NCI-H774 (cell line): ENCODE results near the gene GRIA1.

Source experiments
- DNase-seq: peaks from one replicate; lab custom pipeline; 2025; lab: John Stamatoyannopoulos, UW

GRIA1 gene

GRCh38 chr5:153780876-153781705, 290.6 kb downstream of the GRIA1 start:
- DNase-seq = no peak

- no peak for DNase-seq
Observed at GRCh38 chr5:153782589-153783361, 292.3 kb downstream of the GRIA1 start.

DNA sequence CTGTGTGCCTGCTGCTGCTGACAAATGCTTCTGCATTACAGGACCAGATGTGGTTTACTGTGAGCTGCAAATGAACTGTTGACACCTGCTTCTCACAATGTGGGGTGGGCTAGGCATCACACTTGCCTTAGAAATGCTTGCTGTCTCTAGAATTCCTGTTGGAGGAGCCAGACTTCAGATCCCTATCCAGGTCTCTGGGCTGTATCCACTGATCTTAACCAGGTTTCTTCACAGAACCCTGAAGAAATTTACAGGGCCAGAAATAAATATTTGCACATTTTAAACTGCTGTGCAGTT, 292.8 kb downstream of the GRIA1 start:
- no peak for DNase-seq

DNA sequence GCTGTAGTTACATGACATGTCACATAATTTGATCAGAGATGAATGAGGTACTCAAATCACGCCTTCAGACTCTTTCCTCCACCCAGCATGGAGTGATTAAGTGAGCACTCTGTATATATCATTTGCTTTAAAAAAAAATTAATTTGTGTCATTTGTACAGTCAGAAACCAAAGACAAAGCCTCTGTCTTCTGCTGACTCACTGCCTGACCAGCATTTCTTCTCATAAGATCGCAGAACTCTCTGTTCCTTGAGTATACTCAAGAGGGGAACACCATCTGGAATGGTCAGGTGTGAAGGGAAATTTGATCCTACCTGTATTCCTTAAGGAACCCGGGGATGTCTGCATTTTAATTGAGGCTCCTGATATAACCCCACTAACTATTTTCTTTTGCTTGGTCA, 293.8 kb downstream of the GRIA1 start:
- DNase-seq = no peak

DNA sequence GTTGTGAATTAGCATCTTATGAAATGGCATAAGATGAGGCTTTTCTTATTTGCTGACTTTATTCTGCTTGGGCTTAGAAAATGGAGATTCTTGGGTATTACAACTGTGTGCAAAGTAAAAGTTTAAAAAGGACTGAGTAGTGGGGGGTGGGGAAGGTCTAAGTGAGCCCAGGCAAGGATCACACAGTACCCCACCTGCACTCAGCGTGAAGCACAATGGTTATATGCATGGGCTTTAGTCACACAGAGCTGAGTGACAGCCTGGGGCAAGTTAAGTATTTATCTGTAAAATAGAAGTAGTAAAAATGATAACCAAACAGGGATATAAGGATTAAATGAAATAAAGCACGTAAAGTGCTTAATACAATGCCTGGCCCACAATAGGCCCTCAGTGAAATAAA, 300.9 kb downstream of the GRIA1 start:
- no peak for DNase-seq

- no peak for DNase-seq
Observed at GRCh38 chr5:153792305-153792704, 301.8 kb downstream of the GRIA1 start.

- DNase-seq = no peak
Observed at GRCh38 chr5:153793699-153794098, 303.2 kb downstream of the GRIA1 start.

DNA sequence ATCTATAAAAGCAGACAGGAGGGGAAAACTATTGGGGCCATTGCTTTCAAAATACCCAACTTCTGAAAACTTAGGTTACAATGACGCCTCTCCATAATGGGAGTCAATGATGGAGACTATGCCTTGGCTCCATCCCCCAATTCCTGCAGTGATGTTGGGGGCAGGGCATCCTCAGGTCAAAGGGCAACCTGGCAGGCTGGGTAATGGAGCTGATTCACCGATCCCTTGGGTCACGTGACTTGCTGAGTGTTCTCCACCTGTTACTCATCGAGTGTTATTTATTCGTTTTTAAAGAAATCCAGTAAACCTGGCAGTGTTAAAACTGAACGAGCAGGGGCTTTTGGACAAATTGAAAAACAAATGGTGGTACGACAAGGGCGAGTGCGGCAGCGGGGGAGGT, 303.9 kb downstream of the GRIA1 start:
- DNase-seq = no peak

DNA sequence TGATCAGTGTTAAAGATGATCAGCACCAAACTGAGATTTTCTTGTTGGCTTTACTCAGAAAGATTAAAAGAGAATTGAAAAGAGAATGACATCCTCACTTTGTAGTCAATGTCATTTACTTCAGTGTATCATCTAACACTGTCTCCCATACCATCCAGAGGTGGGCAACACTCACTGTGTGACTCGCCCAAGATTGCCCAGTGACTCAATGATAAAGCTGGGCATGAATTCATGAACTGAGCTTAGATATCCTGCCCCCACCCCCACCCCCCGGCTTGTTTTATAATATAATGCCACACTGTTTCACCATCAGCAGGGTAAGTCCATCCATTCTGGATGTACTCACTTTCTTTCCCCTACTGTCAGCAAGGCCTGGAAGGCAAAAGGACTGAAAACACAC, 306.1 kb downstream of the GRIA1 start:
- DNase-seq = no peak

DNA sequence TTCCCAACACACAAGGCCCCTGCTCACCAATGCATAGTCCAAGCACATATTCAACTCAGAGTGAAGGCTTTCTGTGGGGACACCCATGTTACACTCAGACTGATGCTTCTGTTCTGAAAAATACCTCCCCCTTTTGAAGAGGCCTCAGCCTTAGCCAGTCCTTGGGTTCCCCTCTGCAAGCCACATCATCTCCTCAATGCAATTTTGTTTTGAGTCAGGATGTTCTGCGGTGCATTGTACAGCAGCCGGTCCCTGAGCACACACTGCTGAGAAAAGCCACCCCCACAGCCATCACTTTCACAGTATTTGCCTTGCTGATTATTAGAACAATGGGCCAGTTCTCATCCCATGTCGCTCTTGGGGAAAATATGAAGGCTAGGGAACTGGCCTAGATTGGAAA, 307.0 kb downstream of the GRIA1 start:
- no peak for DNase-seq

DNA sequence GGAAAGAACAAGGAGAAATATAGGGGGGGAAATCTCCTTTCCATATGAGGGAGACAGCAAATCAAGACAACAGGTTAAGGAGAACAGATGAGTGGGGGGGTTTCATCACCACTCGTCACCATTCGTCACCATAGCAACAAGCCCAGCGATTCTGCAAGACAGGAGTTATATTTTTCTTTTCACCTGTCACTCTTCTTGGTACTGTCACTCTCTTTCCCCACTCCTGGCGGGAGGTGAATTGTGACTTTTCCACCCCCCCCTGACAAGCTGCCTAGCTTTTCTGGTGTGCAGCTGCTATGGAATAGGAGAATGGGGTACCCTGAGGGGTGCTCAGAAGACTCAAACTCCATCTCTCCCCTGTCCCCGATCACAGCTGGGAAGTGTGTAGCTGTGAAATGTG, 308.4 kb downstream of the GRIA1 start:
- DNase-seq = no peak

- DNase-seq = no peak
Observed at GRCh38 chr5:153799466-153799865, 309.0 kb downstream of the GRIA1 start.

GRCh38 chr5:153802050-153802821, 311.8 kb downstream of the GRIA1 start:
- no peak for DNase-seq

GRCh38 chr5:153807801-153808200, 317.3 kb downstream of the GRIA1 start:
- no peak for DNase-seq

GRCh38 chr5:153809166-153809565, 318.7 kb downstream of the GRIA1 start:
- DNase-seq = no peak

GRCh38 chr5:153813901-153814300, 323.4 kb downstream of the GRIA1 start:
- no peak for DNase-seq

DNA sequence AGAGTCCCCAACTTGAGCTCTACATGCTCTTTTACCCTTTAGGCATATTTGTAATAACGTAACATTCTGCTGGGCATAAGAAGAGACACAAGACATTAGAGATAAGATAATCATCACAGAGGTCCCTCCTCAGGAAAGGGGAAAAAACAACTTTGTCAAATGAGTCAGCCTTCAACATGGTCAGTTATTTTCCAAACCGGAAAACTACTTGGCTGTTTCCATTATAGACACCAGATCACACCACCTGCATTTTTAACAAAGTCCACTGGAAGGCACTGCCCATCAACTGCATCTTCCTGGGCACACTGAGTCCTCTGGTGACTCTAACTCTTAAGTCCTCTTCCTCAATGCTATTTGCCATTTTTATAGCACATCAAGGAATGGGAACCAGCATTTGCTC, 326.4 kb downstream of the GRIA1 start:
- no peak for DNase-seq

DNA sequence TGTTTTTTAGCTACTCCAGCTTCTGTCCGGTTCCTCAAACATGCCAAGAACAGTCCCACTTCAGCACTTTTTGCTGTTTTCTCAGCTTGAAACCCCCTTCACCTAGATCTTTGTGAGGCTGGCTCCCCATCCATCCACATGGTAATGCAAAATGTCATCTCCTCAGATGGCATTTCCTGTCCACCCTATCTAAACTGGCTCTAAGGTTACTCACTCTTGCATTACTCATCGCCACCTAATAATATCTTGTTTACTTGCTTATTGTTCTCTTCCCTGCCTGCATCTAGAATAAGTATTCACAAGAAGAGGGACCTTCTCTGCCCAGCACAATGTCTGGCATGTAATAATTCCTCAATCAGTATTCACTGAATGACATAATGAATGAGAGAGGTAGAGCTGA, 328.2 kb downstream of the GRIA1 start:
- DNase-seq = no peak

DNA sequence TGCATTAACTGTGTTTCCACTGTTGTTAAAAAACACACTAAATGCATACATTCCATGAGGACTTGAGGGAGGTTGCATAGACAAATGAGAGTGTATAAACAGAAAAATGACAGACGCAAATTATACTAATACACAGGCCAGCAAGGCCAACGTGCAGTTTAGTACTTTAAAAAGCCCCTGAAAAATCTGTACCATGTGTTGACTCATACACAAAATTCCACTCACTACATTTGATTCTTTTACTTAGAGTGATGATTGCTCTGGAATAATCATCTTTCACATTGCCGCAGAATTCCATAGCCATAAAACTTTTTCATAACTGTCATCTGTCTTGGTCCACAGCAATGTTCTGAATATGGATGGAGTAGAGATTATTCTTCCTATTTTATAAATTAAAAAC, 332.6 kb downstream of the GRIA1 start:
- no peak for DNase-seq

DNA sequence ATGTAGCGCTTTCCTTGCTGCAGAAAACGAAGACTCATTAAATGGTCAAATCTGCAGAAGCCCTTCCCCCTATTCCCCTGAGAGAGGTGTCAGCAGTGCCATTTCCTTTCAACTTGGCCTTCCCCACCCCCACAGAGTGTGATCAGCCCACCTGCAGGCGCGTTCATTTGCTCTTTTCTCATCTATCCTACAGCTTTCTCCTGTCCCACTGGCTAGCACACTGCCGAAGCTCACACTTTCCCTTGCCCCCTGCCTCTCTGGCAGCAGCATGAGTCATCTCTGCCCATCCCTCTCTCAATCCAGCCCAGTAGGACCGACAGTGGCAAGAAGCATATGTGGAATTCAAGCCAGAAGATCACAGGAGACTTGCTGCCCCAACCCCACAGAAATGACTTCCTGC, 334.4 kb downstream of the GRIA1 start:
- DNase-seq = no peak

DNA sequence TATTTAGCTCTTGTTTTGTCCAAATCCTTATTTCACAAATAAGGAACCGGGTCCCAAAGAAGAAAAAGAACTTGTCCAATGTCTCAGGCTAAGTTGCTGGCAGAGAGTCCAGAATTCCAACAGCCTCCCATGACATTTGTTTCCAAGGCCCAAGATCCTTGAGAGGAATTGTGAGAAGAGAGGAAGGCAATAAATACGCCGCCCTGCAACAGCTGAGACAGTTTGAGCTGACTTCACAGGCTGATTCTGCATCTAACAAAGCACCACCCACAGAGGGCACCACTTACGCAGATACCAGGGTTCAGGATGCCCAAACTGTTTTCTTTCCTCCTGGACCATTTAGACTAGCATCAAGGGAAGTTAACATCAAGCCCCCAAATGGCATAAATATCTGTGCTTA, 336.9 kb downstream of the GRIA1 start:
- DNase-seq = no peak

GRCh38 chr5:153829510-153830065, 339.1 kb downstream of the GRIA1 start:
- DNase-seq = no peak

DNA sequence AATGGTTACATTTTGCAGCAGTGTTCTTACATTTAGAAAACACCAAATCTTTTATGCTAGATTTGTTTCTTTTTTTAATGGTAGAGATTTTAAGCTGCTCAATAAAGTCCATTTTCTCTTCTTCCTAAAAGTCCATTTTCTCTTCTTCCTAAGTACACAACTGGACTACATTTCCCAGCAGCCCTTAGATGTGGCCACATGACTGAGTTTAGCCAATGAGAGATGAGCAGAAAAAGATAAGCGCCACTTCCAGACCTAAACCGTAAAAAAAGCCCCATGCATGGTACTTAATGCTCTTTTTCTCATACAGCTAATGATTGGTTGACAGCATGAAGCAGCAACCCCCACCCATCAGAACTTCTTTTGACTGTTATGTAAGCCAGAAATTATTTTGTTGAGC, 341.5 kb downstream of the GRIA1 start:
- no peak for DNase-seq
